Activated CD8-positive, alpha-beta memory T cell treated with anti-CD3 and anti-CD28 coated beads, Interleukin-2, amount 50 U/mL, for 4 hours (primary cell): Measurements from ENCODE around the gene IGF2BP3.

Experiments
- DNase-seq: peaks from one replicate; pipeline ENCODE4 v3.0.0-alpha.2; 2020

The IGF2BP3 gene

DNA sequence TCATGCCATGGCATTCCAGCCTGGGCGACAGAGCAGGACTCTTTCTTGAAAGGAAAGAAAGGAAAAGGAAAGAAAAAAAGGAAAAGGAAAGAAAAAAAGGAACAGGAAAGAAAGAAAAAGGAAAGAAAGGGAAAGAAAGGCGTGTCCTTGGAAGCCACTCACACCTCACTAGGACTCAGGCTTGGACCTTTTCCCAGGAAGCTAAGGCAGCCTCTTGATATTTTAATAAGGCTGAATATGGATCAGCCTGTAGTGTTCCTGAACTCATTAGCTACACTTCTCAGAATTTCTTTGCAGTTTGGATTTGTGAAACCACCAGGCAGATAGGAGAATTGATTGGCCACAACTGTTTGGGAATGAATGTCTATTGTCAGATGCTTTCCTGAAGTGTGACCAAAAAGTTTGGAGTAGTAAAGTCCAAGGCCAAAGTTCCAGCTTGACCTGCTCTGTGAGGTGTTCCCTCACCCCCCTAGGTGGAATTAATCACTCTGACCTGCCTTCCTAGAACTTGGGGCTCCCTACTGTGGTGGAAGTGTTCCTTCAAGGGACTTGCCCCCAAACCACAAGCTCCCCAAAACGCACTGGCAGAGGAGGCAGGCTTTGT is 178.2 kb downstream of the IGF2BP3 start:
- no peak for DNase-seq

- no peak for DNase-seq
Measured at GRCh38 chr7:23290993-23291392, 179.3 kb downstream of the IGF2BP3 start.

DNA sequence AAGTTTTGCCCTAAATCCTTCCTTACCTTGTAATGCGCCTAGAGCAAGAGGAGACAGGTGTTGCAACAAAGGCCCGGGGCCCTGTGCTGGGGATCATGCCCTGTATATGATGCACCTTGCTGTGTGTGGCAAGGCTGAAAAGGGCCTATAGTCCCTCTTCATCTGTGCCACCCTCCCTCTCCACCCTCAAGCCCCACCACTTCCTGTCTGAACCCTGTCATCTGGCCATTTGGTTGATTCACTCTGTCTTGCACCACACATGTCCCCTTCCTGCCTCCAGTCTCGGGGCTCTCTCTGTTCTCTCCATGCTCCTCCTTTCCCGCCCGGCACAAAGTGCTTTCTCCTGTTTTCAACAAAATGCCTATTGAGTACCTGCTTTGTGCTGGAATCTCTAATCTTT is 182.7 kb downstream of the IGF2BP3 start:
- no peak for DNase-seq

- DNase-seq = no peak
Measured at GRCh38 chr7:23285657-23286646, 184.3 kb downstream of the IGF2BP3 start.

DNA sequence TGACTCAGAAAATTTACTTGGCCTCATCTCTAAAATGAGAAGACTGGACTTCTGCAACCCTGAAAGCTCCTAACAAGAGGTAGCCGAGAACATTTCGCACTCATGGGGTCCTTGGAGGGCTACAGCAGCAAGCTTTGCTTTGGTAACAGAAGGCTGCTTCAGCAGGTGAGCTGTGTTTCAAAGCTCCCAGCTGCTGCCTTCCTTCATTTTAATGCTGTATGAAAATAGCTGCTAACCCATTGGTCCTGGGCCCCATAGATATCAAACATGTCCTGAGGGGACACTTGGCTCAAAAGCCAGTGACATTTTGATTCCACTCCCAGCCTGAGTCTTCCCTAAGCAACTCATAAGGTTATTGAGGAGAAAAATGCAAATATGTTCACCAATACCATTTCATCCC is 185.4 kb downstream of the IGF2BP3 start:
- DNase-seq = no peak

DNA sequence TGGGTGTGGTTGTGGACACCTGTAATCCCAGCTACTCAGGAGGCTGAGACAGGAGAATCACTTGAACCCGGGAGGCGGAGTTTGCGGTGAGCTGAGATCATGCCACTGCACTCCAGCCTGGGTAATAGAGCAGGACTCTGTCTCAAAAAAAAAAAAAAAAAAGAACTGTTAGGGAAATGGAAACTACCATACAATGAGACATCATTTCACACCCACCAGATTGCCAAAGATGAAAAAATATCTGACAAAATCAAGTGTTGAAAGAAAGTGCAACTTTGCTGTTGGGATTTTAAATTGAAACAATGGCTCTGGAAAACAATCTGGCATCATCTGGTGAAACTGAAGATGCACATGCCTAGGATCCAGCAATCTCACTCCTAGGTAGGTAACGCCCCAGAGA is 187.2 kb downstream of the IGF2BP3 start:
- no peak for DNase-seq

DNA sequence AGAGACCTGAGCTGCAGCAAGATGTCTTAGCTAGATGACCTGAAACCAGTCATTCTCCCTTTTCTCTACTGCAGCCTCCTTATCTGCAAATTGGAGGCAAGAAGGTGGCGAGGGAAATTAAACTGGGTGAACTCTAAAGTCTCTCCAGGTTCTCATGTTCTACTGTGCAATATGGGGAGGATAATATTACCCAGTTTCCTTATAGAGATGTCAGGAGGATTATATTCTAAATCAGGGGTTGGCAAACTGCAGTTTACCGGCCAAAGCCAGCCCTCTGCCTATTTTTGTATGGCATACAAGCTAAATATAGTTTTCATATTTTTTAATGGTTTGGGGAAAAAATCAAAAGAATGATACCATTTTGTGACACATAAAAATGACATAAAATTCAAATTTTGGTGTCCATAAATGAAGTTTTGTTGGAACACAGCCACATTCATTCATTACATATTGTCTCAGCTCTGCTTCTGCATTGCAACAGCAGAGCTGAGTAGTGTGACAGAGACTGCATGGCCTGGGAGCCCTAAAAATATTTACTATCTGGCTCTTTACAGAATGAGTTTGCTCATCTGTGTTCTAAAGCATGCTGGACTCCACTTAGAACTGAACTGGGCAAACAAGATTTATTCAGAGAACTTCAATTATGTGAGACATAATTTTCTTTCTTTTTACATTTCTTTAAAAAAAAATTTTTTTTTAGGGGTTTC is 190.3 kb downstream of the IGF2BP3 start:
- DNase-seq = no peak

DNA sequence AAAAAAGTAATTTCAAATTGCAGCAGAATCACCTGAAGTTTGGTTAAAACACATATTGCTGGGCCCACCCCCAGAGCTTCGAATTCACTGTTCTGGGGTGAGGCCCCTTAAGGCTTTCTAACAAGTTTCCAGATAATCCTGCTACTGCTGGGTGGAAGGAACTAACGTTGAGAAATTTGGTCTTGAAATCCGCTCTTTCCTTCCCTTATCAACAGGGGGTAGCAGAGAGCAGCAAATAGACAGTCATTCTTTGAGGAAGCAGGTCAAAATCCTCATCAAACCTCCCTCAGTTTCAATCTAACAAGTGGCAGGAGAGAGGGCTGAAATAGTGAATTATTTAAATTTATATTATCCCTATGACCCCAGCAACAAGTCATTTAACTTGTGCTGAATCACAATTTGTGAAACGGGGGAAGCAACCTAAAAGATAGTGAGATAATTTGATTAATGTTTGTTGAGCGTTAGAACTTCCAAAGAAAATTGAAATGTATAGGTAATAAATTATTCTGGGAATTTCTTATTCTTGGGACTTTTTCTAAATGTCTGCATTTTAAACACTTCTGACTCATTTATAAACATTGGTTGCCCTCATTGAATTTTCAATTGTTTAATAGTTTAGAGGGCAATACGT is 192.8 kb downstream of the IGF2BP3 start:
- no peak for DNase-seq

DNA sequence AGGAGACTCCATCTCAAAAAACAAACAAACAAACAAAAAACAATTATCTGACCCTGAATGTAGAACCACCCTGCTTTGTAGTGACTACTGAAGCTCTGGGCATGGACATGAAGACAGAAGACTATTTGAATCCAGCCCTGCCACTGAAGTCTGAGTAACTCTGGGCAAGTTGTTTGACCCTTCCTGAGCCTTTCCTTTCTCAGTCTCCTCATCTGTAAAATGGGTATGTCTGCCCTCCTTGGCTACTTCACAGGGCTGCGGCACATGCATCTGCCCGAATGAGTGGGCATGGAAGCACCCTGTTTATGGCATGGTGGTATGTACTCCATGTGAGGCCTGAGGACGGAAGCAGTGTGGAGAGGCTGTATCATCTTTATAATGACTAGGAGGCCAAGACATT is 193.3 kb downstream of the IGF2BP3 start:
- DNase-seq = no peak

- DNase-seq = no peak
Measured at GRCh38 chr7:23276376-23276775, 193.9 kb downstream of the IGF2BP3 start.

DNA sequence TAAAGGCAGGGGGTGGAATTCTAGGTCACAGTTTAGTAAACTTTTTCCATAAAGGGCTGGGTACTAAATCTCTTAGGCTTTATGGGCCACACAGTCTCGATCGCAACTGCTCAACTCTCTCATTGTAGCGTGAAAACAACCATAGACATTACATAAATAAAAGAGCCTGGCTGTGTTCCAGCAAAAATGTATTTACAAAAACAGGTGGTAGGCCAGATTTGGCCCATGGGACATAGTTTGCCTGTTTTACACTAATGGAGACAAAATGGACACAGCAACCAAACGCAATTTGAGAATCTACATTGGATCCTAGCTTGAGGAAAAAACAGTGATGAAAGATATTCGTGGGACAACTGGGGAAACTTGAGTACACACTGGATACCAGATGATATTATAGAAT is 194.4 kb downstream of the IGF2BP3 start:
- DNase-seq = no peak

DNA sequence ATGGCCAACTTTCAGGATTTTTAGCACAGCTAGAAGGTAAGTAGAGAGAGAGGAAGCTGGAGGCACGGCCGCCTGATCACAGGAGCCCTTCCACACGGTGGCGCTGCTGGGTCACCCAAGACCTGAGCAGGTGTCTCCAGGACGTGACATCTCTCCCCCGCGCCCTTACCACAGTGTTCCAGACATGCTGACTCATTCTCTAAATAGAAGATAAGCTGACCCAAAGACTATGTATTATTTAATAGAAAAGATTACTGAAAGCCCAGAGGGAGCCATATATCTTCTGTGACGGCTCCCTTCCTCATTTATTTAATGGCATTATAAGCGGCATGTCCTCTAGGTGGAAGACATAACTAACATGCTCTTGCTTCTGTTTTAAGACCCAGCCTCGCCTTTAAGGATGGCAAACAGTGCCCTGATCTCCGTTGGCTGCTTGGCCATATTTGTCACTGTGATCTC is 197.1 kb downstream of the IGF2BP3 start:
- peak; percentile 94 for DNase-seq

DNA sequence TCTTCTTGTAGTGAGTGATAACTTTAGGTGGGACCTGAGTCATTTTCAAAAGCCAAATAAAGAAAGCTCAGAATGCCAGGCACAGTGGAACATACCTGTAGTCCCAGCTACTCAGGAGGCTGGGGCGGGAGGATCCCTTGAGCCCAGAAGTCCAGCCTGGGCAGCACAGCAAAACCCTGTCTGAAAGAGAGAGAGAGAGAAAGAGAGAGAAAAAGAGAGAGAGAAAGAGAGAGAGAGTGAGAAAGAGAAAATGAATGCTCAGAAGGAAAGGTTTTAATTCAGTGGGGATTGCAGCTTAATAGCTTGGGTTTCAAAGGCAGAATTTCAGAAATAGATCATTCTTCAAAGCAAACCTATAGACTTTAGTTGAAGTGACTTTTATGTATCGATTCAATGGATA is 198.0 kb downstream of the IGF2BP3 start:
- DNase-seq = no peak

GRCh38 chr7:23268746-23269145 is 201.5 kb downstream of the IGF2BP3 start:
- DNase-seq = no peak

DNA sequence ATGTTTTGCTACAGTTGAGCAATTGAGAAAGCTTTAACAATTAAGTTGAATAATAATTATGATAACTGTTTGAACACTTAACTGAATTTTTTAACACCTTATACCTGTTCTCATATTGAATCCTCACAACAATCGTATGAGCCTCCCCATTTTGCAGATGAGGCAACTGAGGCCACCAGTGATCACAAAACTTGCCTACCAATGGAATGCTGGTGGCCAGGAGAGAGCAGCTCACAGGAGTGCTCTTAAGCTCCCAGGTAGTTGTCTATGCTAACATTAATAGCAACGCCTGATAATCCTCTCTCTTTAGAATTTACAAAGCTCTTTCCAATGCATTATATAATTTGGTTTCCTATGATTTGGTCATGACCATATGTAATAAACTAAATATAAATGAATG is 202.1 kb downstream of the IGF2BP3 start:
- no peak for DNase-seq

- no peak for DNase-seq
Measured at GRCh38 chr7:23267357-23267756, 202.9 kb downstream of the IGF2BP3 start.

- no peak for DNase-seq
Measured at GRCh38 chr7:23266918-23267317, 203.4 kb downstream of the IGF2BP3 start.

GRCh38 chr7:23264916-23265458 is 205.3 kb downstream of the IGF2BP3 start:
- no peak for DNase-seq

- peak; percentile 52 for DNase-seq
Measured at GRCh38 chr7:23261843-23262452, 208.3 kb downstream of the IGF2BP3 start.

DNA sequence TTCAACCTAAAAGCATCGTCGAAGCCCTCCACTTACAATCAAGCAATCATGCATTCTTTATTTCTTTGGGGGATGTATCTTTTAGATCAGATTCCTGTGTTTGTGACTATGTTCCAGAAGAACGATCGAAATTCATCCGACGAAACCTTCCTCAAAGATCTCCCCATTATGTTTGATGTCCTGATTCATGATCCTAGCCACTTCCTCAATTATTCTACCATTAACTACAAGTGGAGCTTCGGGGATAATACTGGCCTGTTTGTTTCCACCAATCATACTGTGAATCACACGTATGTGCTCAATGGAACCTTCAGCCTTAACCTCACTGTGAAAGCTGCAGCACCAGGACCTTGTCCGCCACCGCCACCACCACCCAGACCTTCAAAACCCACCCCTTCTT is 209.9 kb downstream of the IGF2BP3 start:
- DNase-seq = no peak
